GM23338 (cell line): Measurements from ENCODE around the gene AFAP1L2.

Experiments
- EZH2 ChIP-seq: fragments of 200-600 bp; sonication (generic); IDR thresholded peaks from one replicate; pipeline ENCODE4 v1.8.0; 2017; ENCODE audit warnings: antibody characterized with exemption, mild to moderate bottlenecking, low read depth; ENCODE audit not compliant: unreplicated experiment
- EZH2phosphoT487 ChIP-seq: fragments of 200-600 bp; sonication (generic); IDR thresholded peaks from one replicate; pipeline ENCODE4 v1.8.1; 2018; ENCODE audit warnings: antibody characterized with exemption; ENCODE audit not compliant: unreplicated experiment
- JUNB ChIP-seq: IDR thresholded peaks from one replicate; pipeline ENCODE4 v1.6.1; 2016; ENCODE audit warnings: antibody characterized with exemption; ENCODE audit not compliant: unreplicated experiment
- POLR2AphosphoS5 ChIP-seq: IDR thresholded peaks from 2 replicates; pipeline ENCODE4 v1.6.1; 2016; ENCODE audit warnings: antibody characterized with exemption, low read depth
- ZNF114 ChIP-seq: fragments of 250-450 bp; sonication (Bioruptor Pico); IDR thresholded peaks from 2 replicates; pipeline ENCODE4 v1.5.0; 2020; ENCODE audit warnings: mild to moderate bottlenecking, moderate library complexity
- ZNF331 ChIP-seq: fragments of 250-450 bp; sonication (Bioruptor Pico); IDR thresholded peaks from 2 replicates; pipeline ENCODE4 v1.5.0; 2020; ENCODE audit warnings: low read depth, mild to moderate bottlenecking, moderate library complexity
- TF ChIP-seq, protein P1 (sequence below): IDR thresholded peaks from one replicate; pipeline ENCODE4 v1.6.1; 2018; ENCODE audit warnings: antibody characterized with exemption; ENCODE audit not compliant: unreplicated experiment
- TF ChIP-seq, protein P2 (sequence below), 2 experiments: fragments of 200-600 bp in 1 of 2; sonication (generic) in 1 of 2; conservative IDR thresholded peaks; 2 replicates each; pipeline versions ENCODE4 v1.5.1 to v1.6.1; 2016 to 2017; ENCODE audit warnings: antibody characterized with exemption in 2 of 2, low read depth in 2 of 2, mild to moderate bottlenecking in 2 of 2, moderate library complexity in 1 of 2

DNA sequence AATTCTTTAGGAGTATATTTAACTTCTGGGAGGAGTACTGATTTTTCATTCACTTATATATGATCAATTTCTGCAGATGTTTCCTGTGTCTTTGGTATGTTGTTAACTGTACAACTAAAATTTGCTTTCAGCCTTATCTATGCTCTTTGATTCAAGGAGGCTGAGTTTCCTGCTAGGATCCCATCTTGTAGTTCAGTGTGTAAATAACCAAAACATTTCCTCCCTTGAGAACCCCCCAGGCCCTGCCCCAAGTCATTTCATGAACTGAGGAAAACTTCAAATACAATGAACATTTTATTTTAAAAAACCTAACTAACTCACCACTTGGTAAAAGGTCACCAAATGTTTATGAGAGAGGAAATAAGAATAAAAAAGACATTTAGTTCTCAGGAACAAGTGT, 109.8 kb downstream of the AFAP1L2 start:
- TF ChIP-seq POLR2AphosphoS5: no peak
- TF ChIP-seq, protein P1, sequence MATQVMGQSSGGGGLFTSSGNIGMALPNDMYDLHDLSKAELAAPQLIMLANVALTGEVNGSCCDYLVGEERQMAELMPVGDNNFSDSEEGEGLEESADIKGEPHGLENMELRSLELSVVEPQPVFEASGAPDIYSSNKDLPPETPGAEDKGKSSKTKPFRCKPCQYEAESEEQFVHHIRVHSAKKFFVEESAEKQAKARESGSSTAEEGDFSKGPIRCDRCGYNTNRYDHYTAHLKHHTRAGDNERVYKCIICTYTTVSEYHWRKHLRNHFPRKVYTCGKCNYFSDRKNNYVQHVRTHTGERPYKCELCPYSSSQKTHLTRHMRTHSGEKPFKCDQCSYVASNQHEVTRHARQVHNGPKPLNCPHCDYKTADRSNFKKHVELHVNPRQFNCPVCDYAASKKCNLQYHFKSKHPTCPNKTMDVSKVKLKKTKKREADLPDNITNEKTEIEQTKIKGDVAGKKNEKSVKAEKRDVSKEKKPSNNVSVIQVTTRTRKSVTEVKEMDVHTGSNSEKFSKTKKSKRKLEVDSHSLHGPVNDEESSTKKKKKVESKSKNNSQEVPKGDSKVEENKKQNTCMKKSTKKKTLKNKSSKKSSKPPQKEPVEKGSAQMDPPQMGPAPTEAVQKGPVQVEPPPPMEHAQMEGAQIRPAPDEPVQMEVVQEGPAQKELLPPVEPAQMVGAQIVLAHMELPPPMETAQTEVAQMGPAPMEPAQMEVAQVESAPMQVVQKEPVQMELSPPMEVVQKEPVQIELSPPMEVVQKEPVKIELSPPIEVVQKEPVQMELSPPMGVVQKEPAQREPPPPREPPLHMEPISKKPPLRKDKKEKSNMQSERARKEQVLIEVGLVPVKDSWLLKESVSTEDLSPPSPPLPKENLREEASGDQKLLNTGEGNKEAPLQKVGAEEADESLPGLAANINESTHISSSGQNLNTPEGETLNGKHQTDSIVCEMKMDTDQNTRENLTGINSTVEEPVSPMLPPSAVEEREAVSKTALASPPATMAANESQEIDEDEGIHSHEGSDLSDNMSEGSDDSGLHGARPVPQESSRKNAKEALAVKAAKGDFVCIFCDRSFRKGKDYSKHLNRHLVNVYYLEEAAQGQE: no peak
- TF ChIP-seq, protein P2, sequence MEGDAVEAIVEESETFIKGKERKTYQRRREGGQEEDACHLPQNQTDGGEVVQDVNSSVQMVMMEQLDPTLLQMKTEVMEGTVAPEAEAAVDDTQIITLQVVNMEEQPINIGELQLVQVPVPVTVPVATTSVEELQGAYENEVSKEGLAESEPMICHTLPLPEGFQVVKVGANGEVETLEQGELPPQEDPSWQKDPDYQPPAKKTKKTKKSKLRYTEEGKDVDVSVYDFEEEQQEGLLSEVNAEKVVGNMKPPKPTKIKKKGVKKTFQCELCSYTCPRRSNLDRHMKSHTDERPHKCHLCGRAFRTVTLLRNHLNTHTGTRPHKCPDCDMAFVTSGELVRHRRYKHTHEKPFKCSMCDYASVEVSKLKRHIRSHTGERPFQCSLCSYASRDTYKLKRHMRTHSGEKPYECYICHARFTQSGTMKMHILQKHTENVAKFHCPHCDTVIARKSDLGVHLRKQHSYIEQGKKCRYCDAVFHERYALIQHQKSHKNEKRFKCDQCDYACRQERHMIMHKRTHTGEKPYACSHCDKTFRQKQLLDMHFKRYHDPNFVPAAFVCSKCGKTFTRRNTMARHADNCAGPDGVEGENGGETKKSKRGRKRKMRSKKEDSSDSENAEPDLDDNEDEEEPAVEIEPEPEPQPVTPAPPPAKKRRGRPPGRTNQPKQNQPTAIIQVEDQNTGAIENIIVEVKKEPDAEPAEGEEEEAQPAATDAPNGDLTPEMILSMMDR (conservative IDR thresholded peaks at IDR 0.05; ENCODE audit: low read depth in 2 of 2): no peak
- no peak for TF ChIP-seq JUNB
- TF ChIP-seq ZNF331 (CRISPR knock-in tag): no peak
- TF ChIP-seq EZH2: no peak
- no peak for TF ChIP-seq EZH2phosphoT487
- TF ChIP-seq ZNF114 (CRISPR knock-in tag): no peak
